HG03045 (cell line): ENCODE measurements around the gene KCNA1.

ENCODE experiments used
- ATAC-seq: cut with Tn5 transposase; IDR thresholded peaks from one replicate; pipeline ENCODE4 v1.9.1; 2021; ENCODE audit warnings: mild to moderate bottlenecking, moderate library complexity; ENCODE audit not compliant: unreplicated experiment

The KCNA1 gene

DNA sequence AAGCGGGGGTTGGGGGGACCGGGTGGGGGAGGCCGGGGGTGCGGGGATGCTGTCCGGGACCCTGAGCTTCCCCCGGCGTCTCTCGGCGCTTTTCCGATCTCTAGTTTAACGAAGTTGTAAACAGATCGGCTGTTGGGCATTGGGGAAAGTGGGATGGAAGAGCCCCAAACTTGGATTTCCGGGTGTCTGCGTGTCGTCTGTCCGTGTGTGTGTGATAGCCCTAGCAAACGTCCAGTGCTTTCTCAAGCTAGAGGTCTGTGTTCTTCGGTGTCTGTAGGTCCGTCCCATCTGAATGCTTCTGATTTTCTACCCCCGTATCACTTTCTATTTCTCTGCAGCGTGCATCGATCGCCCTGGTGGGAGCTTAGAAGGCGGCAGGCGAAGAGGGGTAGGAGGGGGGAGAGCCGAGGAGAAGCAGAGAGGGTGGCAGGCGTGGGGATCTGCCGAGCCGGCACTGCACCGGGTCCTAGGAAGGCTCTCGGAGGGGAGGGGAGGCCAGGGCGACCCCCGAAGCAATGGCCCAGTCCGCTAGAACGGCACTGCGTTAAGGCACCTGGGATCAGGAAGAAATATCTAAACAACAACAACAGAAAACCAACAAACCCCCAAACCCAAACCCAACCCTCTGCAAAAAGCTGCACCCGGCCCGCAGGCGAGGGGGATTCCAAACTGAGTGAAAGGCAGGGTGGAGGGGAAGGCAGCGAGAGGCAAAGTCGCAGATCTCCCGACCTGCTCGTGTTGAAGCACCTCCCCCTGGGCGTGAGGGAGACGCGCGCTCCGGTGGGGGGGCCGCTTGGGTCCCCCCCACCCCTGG lies 1.0 kb downstream of the KCNA1 start:
- no peak for ATAC-seq

DNA sequence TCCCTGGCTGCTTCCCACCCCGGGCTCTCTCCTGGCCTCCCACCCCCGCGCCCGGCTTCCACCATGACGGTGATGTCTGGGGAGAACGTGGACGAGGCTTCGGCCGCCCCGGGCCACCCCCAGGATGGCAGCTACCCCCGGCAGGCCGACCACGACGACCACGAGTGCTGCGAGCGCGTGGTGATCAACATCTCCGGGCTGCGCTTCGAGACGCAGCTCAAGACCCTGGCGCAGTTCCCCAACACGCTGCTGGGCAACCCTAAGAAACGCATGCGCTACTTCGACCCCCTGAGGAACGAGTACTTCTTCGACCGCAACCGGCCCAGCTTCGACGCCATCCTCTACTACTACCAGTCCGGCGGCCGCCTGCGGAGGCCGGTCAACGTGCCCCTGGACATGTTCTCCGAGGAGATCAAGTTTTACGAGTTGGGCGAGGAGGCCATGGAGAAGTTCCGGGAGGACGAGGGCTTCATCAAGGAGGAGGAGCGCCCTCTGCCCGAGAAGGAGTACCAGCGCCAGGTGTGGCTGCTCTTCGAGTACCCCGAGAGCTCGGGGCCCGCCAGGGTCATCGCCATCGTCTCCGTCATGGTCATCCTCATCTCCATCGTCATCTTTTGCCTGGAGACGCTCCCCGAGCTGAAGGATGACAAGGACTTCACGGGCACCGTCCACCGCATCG lies 1.8 kb downstream of the KCNA1 start:
- no peak for ATAC-seq

DNA sequence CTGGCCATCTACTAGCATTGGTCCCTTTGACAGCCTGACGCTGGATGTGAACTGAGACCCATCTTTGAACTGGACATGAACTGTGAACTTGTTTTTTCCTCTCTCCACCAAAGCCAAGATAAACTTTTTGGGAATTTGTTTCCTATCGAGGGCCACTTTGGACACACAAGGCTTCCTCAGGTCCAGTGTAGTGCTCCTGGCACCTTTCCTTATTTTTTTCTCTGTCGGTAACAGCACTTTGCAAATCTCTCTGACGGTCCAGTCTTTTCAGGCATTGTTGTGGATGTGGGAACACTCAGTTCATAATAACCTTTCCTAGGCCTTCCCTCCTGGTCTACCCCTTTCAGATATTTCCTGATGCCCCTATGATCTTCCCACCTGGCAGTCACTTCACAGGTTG lies 5.0 kb downstream of the KCNA1 start:
- no peak for ATAC-seq

DNA sequence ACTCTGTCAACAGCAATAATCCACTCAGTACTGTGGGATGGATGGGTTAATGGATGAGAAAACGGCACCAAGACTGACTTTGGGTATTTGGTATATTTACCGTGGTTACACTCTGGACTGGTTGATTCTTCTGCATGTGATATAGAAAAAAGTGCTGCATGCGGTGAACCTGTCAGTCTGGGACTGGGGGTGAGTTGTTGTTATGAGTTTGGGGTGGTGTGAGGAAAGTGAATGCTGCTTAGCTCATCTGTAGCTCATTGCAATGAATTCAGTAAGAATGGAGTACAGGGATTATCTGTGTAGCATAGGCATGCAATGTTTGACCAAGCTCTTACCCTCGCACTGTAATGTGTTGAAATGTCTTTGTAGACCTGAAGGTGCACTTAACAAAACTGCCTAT lies 6.0 kb downstream of the KCNA1 start:
- no peak for ATAC-seq

DNA sequence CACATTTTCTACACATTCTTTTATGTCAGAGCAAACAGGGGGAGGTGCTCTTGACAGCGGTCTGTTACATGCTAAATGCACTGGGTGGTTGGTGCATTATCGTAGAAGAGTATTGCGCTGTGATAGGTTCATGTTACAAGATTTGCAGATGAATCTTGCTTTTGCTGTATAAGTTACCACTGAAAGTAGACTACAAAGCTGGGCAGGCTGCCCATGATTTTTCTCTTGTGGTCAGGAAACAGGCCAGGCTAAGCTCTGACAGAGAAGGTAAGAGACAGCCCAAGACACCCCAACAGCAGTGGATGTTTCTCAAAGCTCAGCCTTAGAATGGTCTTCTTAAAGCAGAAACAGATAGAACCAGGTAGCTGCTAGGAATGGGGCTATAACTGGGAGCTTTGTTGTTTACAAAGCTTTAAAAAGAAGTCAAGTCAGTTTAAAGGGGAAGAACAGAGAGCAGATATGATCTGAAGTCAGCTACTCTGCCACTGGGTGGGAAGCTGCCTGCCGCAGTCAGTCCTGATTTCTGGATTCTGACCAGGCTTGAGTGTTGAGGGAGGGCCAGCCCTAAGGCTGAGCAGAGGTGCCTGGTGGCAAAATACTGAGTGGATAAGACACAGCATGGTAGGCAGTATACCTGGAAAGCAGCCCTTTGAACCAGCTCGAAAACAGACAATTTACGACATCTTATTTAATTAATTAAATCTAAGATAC lies 9.4 kb downstream of the KCNA1 start:
- ATAC-seq, result no peak

DNA sequence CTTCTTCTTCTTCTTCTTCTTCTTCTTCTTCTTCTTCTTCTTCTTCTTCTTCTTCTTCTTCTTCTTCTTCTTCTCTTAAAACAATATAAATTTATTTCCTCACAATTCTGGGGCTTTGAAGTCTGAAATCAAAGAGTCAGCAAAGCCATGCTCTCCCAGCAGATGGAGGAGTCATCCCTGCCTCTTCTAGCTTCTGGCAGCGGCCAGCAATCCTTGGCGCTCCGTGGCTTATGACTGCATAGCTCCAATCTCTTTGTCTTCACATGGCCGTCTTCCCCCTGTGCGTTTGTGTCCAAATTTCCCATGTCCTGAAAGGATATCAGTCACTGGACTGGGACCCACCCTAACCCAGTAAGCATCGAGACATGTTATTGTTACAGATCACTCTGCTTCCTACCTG lies 22.9 kb downstream of the KCNA1 start:
- no peak for ATAC-seq

DNA sequence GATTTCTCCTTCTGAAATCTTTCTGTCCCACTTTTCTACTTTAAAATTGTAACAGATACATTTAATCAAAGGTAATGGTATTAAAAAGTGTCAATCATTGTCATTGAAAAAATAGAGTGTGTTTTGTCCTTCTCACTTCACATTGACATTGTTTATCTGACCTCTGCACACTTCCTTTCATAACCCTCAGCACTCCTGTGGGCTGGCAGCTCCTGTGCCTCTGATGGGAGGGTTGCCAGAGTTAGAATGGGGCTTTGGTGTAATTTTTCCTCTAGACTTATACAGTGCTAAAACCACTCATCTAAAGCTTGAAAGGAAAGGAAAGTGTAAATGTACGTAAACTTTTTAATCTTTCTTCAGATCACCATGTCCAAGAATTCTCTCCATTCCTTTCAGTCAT lies 23.7 kb downstream of the KCNA1 start:
- no peak for ATAC-seq

DNA sequence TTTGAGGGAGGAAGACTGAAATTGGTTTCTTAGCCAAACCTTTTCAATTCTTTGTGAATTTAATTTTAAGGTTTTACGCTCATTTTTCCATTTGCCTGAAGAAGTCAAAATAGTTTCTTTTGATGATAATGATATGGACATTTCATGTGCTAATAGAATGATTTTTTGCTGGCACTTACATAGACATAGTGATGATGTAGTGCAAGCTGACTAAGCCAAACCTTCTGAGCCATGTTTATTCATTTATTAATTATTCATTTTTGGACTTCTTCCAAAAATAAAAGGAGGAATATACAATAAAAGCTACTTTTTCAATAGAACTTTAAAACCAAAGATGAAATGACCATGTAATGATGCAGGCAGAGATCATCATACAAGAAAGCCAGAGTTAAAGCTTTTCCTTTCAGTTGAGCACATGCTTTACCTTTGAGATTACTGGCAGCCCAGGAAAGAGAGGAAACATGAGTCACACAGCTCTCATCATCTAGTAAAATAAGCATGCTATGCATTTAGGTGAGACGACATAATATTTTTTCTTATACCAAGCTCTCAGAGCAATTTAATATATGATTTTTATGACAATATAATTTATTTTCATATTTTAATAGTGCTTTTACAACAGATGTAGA lies 24.8 kb downstream of the KCNA1 start:
- ATAC-seq, result no peak

DNA sequence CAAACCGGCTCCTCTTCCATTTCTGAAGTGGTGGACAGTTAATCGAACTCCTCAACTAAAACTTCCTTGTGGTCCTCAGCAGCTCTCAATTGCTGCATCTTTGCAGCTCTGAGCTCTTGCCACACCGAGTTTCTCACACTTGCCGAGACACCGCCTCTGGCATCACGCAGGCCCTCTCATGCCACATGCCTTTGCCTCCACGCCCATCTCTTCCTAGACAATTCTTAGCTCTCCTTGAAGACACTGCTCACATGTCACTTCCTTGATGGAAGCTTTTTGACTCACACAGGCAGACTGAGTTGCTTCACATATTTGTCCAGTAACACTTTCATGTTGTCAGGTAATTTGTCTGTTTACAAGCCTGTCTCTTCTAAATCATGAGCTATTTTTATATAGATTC lies 29.2 kb downstream of the KCNA1 start:
- ATAC-seq, result no peak

DNA sequence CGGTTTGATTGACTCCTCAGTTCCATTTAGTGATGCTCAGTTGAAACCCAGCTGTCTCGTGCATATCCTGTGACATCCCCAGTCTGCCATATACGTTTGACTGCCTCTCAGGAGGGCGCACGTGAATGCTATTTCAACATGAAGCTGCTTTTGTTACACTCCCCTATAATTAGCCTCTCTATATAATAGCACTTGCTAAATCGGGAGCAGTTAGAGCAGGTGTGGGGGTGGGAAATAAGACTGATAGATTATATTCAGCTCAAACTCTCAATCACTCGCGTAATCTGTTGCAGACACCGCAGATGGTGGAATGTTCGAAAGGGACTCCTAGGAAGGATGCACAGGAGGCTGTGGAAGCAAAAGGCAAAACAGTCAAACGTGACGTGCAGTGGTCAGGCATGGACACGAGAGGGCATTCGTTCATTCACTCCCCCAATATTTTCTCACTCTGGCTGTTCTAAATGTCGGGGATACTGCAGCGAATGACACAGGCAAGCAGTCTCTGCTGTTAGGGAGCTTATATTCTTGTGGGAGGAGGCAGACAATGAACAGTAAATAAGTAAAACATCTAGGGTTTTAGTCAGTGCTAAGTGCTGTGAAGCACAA lies 29.8 kb downstream of the KCNA1 start:
- no peak for ATAC-seq

DNA sequence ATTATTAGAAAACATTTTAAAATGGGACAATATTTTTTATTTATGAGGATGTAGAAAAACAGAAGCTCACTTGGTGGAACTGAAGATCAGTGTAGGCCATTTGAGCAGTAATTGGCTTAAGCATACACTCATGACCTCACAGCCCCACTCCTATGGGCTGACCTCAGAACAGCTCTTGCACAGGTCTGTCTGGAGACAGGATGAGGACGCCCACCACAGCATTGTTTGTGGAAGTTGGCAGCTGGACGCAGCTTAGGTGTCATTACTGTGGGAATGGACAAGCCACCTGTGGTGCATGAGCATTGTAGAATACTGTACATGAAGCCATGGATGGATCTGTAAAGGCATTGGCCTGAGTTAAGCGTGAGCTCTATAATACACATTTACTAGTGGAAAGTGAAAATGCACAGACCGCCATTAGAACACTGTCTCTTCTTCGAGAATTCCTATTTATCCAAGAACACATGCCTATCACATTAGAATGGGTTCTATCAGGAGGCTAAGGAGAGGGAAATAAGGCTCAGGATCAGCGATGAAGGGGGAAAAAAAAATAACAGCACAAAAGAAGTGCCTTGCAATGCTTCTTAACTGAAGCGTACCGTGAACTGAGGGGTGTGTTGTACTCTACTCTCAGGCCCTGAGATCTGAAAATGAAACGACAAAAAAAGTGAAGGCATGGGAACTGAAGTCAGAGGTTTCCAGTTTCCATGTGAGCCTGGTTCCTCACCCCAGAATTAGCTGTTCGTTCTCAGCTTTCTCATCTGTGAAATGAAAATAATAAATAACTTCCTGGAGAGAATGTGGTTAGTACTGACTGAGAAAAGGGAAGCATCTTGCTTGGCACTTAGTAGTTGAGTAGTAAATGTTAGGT lies 33.6 kb downstream of the KCNA1 start:
- no peak for ATAC-seq

DNA sequence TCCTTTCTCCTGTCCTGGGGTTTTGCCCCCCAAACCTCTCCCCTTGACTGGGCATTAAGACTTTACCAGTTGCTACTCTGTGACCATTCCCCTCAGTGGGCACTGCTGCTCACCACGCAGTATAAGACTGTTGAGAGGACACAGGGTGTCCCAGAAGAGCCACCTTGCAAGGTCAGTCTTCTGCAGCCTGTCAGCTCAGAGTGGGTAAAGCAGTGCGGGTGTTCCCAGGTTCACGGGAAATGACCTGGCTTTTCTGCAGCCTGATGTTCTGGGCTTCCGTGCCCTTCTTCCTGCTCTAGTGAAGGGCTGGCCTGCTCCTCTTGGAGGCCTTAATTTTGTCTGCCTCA lies 34.2 kb downstream of the KCNA1 start:
- no peak for ATAC-seq

DNA sequence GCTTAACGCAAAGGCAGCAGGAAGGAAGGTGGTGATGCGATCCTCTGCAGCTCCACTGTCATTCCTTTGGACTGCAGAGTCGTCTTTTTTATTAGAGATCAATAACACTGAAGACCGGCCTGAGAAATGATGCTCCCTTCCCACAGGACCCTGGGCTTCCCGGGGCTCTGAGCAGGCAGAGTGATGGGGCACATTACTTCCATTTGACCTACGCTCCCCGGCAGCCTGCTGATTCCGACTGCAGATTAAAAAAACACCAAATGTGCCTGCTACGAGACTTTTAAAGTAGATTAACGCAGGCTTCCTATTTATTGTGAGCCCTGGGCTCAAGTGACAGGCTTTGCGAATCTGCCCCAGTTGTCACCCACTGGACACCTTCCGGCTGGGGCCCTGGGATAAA lies 37.5 kb downstream of the KCNA1 start:
- ATAC-seq, result no peak

DNA sequence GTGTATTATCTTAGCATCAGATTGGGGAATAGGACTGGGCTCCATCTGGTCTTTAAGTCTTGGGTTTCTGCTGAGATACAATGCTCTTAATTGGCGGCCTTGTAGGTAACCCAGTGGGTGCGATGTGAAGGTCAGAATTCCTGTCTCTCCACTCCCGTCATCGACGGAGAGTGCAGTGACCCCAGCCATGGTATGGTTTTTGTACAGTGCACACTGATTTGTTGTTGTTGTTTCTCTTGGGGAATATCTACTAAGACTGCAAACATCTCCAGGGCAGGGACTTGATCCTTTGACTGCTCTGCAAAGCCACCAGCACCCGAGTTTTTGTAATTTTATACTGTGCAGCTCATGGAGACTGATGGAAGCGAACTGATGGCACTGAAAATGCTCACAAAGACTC lies 41.4 kb downstream of the KCNA1 start:
- no peak for ATAC-seq

DNA sequence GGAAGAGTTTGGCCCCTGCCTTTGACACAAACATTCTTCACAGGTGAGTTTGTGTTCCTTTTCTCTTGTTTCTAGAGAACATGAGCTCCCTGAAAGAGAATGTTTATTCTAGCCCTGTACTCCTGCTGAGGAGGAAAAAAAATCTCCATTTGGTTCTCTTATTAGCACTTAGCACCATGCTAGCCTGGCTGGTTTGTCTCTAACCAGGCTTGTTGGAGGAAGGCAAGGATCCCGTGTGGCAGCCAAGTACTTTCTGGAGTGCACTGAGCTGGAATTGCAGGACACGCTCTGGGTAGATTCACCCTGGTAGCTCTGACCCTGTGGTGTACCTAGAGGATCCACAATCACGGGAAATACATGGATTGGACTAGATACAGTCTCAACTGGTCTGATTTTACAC lies 41.9 kb downstream of the KCNA1 start:
- ATAC-seq, result no peak

DNA sequence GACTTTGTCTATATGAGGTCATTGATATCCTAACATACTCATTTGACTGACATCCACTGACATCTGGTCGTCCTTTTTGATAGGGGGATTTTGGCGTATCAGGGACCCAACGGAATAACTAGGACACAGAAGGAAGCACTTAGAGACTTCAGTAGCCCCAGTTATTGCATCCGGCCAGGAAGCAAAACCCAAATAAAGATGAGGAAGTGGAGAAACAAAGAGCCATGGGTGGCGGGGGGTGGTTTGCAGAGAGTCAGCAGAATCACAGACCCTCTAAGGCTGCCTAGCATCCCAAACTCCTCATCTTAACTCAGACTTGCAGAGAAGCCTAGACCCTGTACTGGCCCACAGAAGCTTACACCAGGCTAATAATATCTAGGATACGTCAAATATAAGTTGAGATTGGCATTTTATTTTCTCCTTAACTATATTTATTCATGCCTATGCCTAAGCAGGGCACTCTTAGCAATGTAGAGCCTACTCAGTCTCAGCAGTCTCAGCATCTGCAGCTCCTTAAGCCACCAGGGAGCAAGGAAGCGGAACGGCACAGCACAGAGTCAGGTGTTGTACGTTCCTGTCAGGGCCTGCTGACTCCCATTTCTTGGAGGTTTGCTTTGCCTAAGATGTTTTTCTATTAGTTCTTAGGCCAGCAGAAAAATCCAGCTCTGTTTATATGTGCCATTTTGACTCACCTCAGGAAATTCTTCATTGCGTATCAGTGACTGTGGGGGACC lies 45.1 kb downstream of the KCNA1 start:
- no peak for ATAC-seq

DNA sequence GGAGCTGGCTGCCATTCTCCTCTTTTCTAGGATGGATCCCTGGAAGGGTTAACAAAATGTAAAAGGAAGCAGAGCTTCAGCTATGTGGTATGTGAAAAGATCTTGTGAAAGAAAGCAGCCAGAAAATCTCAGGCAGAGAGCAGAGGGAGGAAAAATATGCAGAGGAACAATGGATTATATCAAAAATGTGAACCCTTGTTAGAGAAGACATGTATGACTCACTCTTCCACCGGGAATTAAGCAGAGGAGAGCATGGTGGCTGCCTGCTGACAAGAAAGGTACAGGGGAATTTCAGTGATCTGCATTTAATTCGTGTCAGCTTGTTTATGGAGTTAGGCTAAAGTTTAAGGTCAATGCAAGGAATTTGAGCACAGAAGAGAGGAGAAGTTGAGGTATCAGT lies 46.3 kb downstream of the KCNA1 start:
- ATAC-seq, result no peak

DNA sequence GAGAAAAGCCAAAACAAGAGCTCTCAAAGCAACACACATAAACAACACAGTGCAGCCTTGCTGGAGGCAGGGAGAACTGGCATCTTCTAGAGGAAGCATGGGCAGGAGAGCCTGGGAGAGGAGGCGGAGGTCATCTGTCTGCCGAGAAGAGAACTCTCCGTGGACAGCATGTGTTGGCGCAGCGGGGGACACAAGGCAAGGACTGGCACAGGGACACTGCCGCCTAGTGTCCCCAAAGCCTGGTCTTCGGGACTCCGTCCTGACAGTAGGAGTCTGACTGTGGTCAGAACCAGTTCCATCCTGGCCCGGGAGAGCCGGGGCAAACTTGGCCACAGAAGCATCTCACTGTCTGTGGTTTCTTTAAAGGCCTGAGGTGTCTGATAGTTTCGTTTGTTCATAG lies 47.3 kb downstream of the KCNA1 start:
- ATAC-seq, result no peak

DNA sequence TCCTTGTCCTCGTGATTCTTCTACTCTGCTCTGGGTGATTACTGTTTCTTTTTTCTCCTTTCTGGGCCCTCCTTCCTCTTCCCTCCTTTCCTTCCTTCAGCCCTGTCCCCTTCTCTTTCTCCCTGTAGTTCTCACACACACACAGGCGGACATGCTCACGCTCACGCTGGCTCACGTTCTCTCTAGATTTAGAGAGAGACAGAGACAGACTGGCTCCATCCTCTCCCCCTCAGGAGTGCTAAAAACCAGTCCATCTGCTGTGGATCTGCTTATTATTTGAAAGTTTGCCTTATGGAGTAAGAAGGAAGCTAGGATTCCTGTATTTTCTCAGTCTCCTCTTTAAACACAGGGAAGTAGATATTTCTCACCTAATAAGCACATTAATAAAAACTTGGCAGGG lies 48.1 kb downstream of the KCNA1 start:
- no peak for ATAC-seq
